Mucosa of gallbladder (tissue), 1 donor: ENCODE results near the gene UBE4B. TPM values are rescaled to one million over a fixed set of nuclear protein-coding genes. Genes with fewer than 3 reads are reported as not detected.
A peak's percentile ranks its signal among the peaks of the same experiment; 100 is the strongest.
"Not testable (repeated sequence)": the region's sequence is repeated elsewhere in the genome, so short reads cannot be mapped to it uniquely, and the experiment has no call there.

Source experiments
- DNase-seq: peaks from one replicate; pipeline ENCODE4 v3.0.0-alpha.2; 2020; ENCODE audit warnings: low spot score
- total RNA-seq: library from RNA; stranded (reverse); gene quantifications from one replicate; pipeline ENCODE4 v1.2.1, GENCODE V29; 2021
- donor health status: DM: no; HTN: no; CAD: no.

UBE4B gene
- total RNA-seq, 1 donor from 2014 or later: 40.6 TPM

DNA sequence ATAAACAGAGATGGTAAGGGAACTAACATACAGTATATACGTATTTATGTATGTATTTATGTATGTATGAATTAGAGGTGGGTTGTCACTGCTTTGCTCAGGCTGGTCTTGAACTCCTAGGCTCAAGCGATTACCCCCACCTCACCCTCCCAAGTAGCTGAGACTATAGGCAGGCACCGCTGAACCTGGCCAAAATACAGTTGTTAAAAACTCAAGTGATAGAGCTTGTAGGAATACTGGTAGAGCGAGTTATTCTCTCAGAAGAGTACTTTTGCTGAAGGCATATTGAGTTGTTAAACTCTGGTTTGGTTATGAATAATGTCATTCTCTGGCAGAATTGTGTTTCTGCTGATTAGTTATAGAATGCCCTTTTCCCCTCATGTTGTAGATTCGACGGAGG, 38.9 kb downstream of the UBE4B start:
- DNase-seq: no peak

DNA sequence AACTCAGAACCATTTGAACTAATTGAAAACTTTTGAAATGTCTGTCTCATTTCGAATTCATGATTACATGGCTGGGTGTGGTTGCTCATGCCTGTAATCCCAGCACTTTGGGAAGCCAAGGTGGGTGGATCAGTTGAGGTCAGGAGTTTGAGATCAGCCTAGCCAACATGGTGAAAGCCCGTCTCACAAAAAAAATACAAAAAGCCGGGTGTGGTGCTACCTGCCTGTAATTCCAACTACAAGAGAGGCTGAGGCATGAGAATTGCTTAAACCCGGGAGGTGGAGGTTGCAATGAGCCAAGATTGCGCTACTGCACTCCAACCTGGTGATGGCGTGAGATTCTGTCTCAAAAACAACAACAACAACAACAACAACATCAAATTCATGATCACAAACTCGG, 40.6 kb downstream of the UBE4B start:
- DNase-seq: not testable (repeated sequence)

DNA sequence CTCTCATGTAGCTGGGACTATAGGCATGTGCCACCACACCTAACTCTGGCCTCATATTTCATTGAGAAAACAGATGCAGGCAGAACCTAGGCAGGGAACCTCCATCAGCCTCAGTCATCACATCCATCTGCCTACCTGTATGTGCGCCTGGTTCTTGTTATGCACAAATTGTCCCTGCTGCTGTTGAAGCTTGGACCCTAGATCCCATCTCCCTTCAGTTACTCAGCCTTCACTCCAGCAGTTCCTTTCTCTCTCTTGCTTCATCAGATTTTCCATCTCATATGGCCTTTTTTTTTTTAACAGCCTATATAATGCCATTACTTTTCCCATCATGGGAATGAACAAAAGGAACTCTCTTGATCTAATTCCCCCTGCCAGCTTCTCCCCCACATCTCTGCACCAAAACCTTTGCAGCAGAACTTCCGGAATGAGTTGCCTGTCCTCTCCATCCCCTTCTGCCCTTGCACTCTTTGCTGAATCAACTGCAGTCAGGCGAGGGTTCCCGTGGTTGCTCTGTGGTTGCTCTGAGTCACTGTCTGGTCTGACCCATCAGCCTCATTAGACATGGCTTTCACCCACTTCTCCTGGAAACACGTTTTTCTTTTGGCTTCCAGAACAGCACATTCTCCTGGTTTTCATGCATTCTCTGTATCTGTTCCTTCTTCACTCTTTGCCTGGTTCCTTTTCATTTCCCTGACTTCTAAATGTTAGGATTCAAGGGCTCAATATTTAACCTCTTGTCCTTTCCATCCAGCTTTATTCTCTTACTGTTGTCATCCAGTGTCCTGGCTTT, 41.5 kb downstream of the UBE4B start:
- peak; percentile 47 for DNase-seq

DNA sequence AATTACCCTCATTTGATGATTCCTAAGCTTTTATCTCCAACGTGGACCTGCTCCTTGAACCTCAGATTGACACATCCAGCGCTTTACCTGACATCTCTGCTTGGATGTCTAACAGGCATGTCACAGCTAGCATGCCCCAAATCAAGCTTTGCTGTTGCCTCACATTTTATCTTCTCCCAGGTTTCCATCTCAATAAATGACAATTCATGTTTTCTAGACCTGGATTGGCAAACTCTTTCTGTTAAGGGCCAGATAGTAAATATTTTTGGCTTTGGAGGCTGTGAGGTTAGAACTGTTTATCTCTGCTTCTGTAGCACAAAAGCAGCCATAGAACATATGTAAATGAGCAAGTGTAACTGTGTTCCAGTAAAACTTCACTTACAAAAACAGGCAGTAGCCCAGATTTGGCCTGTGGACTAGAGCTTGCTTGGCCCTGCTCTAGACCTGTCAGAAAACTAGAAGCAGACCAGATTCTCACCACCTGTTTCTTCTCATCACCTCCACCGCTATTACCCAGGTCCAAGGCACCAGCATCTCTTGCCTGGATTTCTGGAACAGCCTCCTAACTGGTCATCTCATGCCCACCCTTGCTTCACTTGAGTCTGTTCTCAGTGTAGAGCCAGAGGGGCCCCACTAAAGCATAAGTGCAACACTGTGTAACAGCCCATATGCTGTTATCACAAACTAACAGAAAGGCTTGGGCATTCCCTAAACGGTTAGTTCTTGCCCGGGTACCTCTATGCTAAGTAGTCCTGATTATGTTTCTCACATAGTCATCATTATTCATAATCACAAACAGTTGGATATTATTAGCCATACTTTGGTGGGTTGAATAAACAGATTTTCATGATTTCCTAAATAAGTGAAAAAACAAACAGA, 42.3 kb downstream of the UBE4B start:
- DNase-seq: no peak

DNA sequence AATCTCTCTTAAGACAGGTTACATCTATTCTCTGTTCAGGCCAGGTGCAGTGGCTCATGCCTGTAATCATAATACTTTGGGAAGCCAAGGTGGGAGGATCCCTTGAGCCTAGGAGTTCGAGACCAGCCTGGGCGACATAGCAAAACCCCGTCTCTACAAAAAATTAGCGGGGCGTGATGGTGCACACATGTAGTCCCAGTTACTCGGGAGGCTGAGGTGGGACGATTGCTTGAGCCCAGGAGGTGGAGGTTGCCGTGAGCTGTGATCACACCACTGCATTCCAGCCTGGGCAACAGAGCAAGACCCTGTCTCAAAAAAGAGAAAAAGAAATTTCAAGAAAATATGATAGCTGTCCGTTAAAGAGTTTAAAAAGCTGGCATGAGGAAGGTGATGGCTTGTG, 43.0 kb downstream of the UBE4B start:
- DNase-seq: no peak

DNA sequence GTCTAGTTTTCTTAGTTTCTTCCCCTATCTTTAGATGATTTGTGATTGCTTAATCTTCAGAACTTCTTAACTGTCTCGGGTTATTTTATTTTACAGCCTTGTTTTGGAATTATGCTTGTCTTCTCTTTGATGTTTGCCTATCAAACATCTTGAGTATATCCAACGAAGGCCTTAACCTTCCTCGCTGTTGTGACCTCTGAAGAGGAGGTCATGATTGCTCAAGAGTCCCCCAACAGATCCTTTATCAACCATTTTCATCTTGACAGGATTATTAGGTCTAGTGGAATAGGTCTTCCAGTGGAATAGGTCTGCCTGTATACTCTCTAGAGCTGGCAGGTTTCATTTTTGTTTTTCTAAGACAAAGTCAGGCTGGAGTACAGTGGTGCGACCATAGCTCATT, 45.7 kb downstream of the UBE4B start:
- no peak for DNase-seq

DNA sequence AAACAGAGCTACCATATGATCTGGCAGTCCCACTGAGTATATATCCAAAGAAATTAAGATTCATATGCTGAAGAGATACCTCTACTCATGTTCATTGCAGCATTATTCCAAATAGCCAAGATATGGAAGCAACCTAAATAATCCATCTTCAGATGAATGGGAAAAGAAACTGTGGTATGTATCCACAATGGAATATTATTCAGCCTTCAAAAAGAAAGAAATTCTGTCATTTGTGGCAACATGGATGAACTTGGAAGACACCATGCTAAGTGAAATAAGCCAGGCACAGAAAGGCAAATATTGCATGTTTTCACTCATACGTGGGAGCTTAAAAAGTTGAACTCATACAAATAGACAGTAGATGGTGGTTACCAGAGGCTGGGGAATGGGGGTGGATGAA, 47.8 kb downstream of the UBE4B start:
- DNase-seq: no peak

DNA sequence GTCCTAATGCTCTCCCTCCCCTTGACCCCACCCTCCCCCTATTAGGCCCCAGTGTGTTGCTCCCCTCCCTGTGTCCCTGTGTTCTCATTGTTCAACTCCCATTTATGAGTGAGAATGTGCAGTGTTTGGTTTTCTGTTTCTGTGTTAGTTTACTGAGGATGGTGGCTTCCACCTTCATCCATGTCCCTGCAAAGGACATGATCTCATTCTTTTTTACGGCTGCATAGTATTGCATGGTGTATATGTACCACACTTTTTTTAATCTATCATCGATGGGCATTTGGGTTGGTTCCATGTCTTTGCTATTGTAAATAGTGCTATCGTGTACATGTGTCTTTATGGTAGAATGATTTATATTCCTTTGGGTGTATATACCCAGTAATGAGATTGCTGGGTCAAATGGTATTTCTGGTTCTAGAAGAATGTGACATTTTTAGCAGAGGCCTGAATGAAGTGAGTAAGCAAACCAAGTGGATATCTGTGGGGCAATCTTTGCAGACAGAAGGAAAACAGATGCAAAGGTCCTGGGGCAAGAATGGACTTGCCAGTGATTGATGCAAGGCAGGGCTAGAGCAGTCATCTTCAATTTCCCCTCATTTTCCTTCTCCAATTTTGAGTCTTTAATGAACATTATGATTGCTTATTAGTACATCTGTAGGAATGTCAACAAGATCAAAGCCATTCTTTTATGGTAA, 50.2 kb downstream of the UBE4B start:
- no peak for DNase-seq

DNA sequence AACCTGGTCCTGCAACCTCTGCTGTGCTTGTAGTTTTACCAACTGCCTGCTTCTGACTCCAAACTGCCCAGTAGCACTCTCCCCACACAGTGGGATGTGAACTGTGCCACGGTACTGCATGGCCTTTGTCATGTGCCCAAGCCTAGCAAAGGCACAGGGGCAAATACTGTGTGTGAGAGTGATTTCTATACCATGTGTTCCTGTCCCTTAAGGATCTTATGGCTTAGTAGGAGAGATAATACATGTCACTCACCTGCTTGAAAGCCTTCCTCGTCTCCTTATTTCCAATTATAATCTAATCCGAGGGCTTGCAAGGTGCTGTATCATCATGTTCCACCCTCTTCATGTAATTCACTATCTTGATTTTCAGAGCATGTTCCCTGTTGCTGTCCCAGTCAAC, 51.3 kb downstream of the UBE4B start:
- DNase-seq: no peak

DNA sequence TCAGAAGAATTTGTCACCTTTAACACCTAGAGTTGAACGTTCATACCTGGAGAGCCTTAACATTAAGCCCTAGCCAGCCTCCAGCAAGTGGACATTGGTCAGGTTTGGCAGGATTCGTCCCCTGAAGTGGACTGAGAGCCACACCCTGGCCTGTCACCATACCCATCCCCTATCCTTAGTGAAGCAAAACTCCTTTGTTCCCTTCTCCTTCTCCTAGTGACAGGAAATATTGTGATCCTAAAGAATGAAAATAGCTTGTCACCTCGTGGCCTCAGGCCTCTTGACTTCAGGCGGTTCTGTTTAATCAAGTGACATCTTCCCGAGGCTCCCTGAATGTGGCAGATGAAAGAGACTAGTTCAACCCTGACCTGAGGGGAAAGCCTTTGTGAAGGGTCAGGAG, 52.3 kb downstream of the UBE4B start:
- DNase-seq: no peak

DNA sequence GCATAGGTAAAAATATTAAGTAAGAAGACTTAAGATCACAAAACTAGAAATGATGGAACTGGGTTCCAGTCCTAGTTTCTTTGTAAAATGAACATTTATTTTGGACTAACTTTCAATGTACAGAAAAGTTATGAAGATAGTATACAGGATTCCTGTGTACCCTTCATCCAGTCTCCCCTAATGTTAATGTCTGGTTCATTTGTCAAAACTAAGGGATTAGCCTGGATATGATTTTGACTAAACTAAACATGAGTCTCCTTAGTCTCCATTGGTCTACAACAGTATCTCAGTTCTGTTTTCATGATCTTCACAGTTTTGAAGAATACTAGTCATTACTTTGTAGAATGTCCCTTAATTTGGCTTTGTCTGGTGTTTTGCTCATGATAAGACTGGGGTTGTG, 54.5 kb downstream of the UBE4B start:
- no peak for DNase-seq

DNA sequence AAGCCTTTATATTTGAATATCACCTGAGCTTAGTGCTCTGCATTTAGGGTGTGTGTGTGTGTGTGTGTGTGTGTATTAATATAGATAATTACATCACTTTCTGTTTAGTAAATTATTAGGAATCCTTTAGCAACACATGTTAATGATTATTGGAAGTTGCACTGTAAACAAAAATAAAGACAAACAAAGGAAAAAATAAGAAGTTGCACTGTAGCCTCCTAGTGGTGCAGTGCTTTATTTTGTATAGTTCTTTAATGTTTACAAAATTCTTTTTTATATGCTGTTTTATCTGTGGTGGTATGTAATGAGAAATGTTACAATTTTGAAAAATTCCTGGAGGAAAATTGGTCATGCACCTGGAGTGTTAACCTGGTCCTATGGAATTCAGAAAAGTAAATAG, 69.2 kb downstream of the UBE4B start:
- DNase-seq: no peak

DNA sequence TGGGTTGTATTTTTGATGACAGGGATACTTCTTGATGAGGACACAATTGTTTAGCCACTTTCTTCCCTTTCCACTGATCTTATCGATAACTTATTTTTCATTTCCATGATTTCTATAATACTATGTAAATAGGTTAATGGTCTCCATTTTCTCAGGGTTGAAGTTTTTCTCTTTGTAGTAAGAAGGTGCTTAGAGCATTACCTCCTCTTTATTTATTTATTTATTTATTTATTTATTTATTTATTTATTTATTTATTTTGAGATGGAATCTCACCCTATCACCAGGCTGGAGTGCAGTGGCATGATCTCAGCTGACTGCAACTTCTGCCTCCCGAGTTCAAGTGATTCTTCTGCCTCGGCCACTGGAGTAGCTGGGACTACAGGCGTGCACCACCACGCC, 70.4 kb downstream of the UBE4B start:
- no peak for DNase-seq

DNA sequence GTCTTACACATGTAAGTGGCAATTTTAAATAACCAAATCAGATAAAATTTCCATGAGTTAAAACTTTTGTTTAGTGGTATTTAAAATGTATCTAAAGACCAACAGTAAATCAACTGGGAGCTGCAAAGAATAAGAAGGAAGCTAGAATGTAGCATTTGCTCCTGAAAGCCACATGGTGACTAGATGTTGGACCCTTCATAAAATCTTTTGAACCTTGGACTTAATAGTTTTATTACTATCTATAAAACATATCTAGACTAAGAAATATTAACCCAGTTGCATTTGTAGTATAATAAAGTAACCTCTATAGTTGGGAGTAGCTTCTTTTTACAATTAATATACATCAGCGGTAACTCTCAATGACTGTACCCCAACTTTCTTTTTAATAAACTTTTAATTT, 72.1 kb downstream of the UBE4B start:
- DNase-seq: no peak

DNA sequence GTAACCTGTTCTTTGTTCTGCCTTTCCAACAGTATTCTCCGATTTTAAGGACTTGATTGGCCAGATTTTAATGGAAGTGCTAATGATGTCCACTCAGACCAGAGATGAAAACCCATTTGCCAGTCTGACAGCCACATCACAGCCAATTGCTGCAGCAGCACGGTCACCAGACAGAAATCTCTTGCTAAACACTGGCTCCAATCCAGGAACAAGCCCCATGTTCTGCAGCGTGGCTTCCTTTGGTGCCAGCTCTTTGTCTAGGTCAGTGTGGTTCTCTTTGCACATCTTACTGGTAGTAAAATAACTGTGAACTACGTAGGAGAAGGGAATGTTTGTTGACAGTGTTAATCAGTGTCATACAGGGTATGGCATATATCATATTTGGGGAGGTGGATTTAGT, 72.7 kb downstream of the UBE4B start:
- DNase-seq: no peak

DNA sequence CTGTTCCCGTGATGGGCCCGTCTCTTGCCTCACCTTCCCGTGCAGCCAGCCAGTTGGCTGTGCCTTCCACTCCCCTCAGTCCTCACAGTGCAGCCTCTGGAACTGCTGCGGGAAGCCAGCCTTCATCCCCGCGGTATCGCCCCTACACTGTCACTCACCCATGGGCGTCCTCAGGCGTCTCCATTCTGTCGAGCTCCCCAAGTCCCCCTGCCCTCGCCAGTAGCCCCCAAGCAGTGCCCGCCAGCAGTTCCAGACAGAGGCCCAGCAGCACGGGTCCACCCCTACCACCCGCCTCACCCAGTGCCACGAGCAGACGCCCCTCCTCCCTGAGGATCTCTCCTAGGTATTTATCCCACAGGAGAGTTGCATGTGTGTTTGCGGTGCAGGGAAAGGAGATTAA, 73.5 kb downstream of the UBE4B start:
- no peak for DNase-seq

DNA sequence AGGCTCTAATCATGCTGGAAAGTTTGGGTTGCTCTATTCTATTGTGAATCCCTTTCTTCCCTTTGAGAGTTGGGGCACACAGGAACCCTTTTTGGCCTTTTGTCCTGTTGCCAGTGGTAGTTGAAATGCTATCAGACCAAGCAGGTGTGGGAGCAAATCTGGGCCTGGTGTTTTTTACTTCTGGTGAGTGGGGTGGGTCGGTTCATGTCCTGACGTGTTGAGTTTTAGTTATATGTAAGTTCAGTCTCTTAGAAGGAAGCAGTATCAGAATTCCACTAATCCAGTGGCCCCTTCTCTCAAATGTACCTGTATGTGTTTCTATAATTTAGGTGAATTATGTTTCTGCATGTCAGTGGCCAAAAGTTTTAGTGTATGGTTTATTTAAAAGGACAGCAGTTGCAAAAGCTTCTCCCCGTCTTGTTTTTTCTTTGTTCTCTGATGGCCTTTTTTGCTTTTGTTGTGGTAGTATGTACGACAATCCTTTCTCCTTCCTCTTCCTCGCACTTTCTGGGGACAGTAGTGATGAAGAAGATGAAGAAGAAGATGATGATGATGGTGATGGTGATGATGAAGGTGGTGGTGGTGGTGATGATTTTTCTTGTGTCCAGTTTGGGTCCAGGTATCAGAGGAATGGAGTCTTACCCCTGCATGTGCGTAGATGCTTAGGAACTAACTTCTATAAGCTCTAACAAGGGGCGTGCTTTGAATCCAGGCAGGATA, 74.2 kb downstream of the UBE4B start:
- DNase-seq: no peak

DNA sequence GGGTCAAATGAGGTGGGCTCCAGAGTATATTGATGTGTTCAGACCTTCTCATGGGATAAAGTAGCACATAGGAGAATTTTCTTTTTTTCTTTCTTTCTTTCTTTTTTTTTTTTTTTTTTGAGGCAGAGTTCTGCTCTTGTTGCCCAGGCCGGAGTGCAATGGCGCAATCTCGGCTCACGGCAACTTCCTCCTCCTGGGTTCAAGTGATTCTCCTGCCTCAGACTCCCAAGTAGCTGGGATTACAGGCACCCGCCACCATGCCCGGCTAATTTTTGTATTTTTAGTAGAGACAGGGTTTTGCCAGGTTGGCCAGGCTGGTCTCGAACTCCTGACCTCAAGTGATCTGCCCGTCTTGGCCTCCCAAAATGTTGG, 74.7 kb downstream of the UBE4B start:
- not testable (repeated sequence) for DNase-seq

DNA sequence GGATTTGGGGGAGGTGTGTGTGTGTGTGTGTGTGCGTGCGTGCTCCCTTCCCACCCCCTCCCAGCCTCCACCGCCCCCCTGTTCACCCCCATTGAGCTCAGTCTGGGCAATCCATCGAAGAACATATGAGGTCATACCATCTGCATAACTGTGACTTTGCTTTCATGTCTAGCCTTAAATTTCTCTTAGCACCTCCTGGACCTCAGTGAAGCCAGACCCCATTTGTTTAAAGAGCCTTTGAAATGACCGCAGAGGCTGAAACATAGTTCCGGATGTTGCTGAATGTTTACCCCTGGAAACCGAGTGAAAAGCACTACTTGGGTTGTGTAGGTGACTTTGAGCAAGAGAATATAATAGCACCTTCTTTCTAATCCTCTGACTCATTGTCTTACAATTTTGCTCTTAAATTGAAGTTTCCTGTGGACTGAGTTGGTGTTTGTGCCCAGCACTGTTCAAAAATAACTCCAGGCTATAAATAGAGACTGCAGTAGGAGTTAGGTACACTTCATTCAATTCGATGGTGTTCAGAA, 75.4 kb downstream of the UBE4B start:
- no peak for DNase-seq

DNA sequence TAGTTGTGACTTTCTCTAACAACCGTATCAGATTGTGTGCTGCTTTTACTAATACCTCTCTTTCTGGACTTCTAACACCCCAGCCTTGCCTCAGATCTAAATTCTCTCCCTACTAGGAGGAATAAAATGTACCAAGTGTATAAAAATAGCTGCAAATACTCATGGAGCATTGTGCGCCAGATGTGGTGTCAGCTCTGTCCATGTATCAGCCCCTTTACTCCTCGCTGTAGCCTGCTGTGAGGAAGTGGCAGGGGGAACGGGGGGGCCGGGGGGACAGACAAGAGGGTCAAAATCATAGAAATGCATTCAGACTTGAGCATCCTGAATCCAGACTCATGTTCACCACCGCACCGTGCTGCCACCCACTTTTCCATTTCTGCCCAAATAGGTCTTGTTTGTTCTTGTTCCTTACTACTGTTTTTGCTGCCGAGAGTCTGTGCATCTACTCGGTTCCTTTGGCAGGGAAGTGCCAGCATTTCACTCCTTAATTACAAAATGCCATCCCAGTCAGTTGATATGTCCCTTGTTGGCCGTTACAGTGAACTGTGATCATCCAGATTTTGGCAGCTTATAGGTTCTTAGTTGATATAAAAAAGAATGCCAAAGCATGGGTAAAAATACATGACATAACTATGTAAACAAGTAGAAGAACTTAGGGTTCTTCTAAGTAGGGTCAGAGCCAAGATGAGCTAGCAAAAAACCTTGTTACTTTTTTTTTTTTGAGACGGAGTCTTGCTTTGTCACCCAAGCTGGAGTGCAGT, 76.4 kb downstream of the UBE4B start:
- DNase-seq: no peak

DNA sequence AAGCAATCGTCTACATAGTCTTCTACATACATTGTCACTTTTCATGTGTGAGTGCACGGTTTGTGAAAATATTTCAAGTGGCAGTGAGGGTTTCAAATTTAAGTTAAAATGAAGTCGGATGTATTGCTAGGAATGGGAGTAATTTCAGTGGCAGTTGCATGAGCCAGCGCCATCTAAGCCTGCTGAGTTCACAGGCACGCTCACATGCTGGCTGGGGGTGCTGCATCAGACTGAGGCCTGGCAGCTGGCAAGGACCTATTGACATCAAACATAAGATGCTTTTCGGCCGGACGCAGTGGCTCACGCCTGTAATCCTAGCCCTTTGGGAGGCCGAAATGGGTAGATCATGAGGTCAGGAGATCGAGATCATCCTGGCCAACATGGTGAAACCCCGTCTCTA, 80.7 kb downstream of the UBE4B start:
- DNase-seq: no peak
